ENCODE data around the gene STARD3. TPM values are rescaled to one million over a fixed set of nuclear protein-coding genes. Genes with fewer than 3 reads are reported as not detected.

Gene STARD3
- total and polyA plus RNA-seq, 9 of the 15 experiments (the other 6 are each of a cell fraction or from before 2014, with no cell fraction given), result 0.63 to 87.0 (median 46.0) TPM

DNA sequence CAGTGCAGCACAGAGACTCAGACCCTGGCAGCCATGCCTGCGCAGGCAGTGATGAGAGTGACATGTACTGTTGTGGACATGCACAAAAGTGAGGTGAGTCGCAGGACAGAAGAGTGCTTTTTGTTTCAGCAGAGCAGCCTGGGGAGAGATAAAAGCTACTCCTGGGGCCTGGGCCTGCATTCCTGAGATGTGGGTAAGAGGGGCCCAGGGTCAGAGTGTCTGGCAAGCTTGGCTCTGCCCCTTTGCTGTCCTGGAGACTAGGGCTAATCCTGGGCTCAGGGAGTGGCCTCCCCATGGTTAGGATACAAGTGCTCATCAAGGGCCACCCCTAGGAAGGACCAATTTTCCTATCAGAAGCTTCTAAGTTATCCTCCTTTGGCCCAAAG lies 58.1 kb downstream of the STARD3 start:
- no peak; the same call in 1 of the 3 replicates for ATAC-seq
- H3K4me2 ChIP-seq (ENCODE audit: insufficient read depth, low read length), result no peak overlapping the region
- H4K20me1 ChIP-seq (replicated peaks; ENCODE audit: control insufficient read depth, insufficient read depth, low read length), result no peaks in the 10 kb centered on the region
- H3K4me1 ChIP-seq (replicated peaks in 1 of 2; ENCODE audit: control insufficient read depth in 2 of 2, insufficient read depth in 2 of 2, low read length in 2 of 2), result peaks cover 0 to 9% of the 10 kb centered on the region in 2 experiments; a peak in 2 of 5 replicates
- H3K27me3 ChIP-seq (ENCODE audit: control insufficient read depth in 2 of 2, insufficient read depth in 2 of 2, low read length in 2 of 2), result no peaks in the 10 kb centered on the region
- H3K9me3 ChIP-seq (replicated peaks; ENCODE audit: control insufficient read depth, insufficient read depth, low read depth, low read length), result no peaks in the 10 kb centered on the region
- in situ Hi-C loops (cut with MboI) (no loop called here), intact Hi-C loops (cut with micrococcal nuclease) (no loop called here)
- DNase-seq (ENCODE audit: extremely low read depth in 1 of 4, low spot score in 3 of 4), result no peak
- H3K79me2 ChIP-seq (ENCODE audit: control insufficient read depth, insufficient read depth, low read length), result no peaks in the 10 kb centered on the region
- no peak overlapping the region for H2AFZ ChIP-seq (ENCODE audit: low read depth, low read length)
- TF ChIP-seq CEBPB (tag; IDR thresholded peaks at IDR 0.05) (no peak), SIN3A (IDR thresholded peaks at IDR 0.05; ENCODE audit: borderline replicate concordance in 2 of 2, control insufficient read depth in 1 of 2, low read depth in 2 of 2, low read length in 2 of 2) (no peak), BRD9 (IDR thresholded peaks at IDR 0.05; ENCODE audit: low read depth, partially characterized antibody) (no peak), TAF7 (tag; IDR thresholded peaks at IDR 0.05) (no peak), WHSC1 (IDR thresholded peaks at IDR 0.05; ENCODE audit: low read length) (no peak), SRSF1 (IDR thresholded peaks at IDR 0.05; ENCODE audit: low read depth, low read length) (no peak), YBX1 (IDR thresholded peaks at IDR 0.05) (no peak), EP400 (IDR thresholded peaks at IDR 0.05) (no peak), CREBBP (IDR thresholded peaks at IDR 0.05; ENCODE audit: low read depth, low read length) (no peak), POLR2H (tag; IDR thresholded peaks at IDR 0.05; ENCODE audit: low read depth) (no peak)
- TF ChIP-seq, protein P1, sequence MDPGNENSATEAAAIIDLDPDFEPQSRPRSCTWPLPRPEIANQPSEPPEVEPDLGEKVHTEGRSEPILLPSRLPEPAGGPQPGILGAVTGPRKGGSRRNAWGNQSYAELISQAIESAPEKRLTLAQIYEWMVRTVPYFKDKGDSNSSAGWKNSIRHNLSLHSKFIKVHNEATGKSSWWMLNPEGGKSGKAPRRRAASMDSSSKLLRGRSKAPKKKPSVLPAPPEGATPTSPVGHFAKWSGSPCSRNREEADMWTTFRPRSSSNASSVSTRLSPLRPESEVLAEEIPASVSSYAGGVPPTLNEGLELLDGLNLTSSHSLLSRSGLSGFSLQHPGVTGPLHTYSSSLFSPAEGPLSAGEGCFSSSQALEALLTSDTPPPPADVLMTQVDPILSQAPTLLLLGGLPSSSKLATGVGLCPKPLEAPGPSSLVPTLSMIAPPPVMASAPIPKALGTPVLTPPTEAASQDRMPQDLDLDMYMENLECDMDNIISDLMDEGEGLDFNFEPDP (CRISPR knock-in tag; IDR thresholded peaks at IDR 0.05), result no peak
- TF ChIP-seq, protein P2, sequence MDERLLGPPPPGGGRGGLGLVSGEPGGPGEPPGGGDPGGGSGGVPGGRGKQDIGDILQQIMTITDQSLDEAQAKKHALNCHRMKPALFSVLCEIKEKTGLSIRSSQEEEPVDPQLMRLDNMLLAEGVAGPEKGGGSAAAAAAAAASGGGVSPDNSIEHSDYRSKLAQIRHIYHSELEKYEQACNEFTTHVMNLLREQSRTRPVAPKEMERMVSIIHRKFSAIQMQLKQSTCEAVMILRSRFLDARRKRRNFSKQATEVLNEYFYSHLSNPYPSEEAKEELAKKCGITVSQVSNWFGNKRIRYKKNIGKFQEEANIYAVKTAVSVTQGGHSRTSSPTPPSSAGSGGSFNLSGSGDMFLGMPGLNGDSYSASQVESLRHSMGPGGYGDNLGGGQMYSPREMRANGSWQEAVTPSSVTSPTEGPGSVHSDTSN (CRISPR knock-in tag; IDR thresholded peaks at IDR 0.05; ENCODE audit: low read depth), result no peak
- TF ChIP-seq, protein P2 (tag; conservative IDR thresholded peaks at IDR 0.05; ENCODE audit: low read depth), result no peak
- no peaks in the 10 kb centered on the region for H3K9me1 ChIP-seq (ENCODE audit: control insufficient read depth, insufficient read depth, low read length)
- H3K9ac ChIP-seq (ENCODE audit: insufficient read depth in 1 of 2, low read depth in 2 of 2, low read length in 2 of 2), result peak overlapping the region in 1 of 2 experiments; percentile 38; a peak in 1 of 4 replicates
- CTCF ChIA-PET (ENCODE audit: low intra/inter-chr PET ratio), result no interaction called here
- WGBS (ENCODE audit: insufficient coverage, low coverage, missing lambda C conversion rate), result 52% methylated on average over 2 of the region's 2 CpGs
- no peaks in the 10 kb centered on the region; the same call in 2 of the 3 replicates for H3K36me3 ChIP-seq (ENCODE audit: control insufficient read depth, insufficient read depth, low read length)
- POLR2A ChIA-PET, result interaction anchor here (0.6 to 1.9 kb wide), 7 partner anchors 10 to 88 kb away, joined by 3 to 6 read pairs (median 4); partner anchors contain the start of gene NEUROD2
- no peak overlapping the region for H3K4me3 ChIP-seq
- FAIRE-seq, result no peak
- BruUV-seq (replicated peaks), result no TSS peak
- no peak overlapping the region for H3K27ac ChIP-seq (ENCODE audit: extremely low read depth, low read depth, low read length)
